Hepatocyte (in vitro differentiated cells): ENCODE measurements around the gene CD69. TPM values are rescaled to one million over a fixed set of nuclear protein-coding genes. Genes with fewer than 3 reads are reported as not detected.
"Not testable (repeated sequence)": the region's sequence is repeated elsewhere in the genome, so short reads cannot be mapped to it uniquely, and the experiment has no call there.

Experiments
- DNase-seq: peaks from one replicate; pipeline ENCODE4 v3.0.0-alpha.2; 2016; ENCODE audit warnings: low spot score
- H2AFZ ChIP-seq: fragments of 200-600 bp; sonication (generic); 2 replicates; pipeline ENCODE4 v1.6.0; 2016; ENCODE audit warnings: antibody characterized with exemption, mild to moderate bottlenecking
- H3K27ac ChIP-seq: fragments of 200-600 bp; sonication (generic); 2 replicates; pipeline ENCODE4 v1.5.1; 2016; ENCODE audit warnings: mild to moderate bottlenecking
- H3K27me3 ChIP-seq: fragments of 200-600 bp; sonication (generic); 2 replicates; pipeline ENCODE4 v1.6.1; 2016
- H3K36me3 ChIP-seq: fragments of 200-600 bp; sonication (generic); replicated peaks from 2 replicates; pipeline ENCODE4 v1.5.1; 2016; ENCODE audit warnings: low read depth; ENCODE audit not compliant: insufficient read depth
- H3K4me1 ChIP-seq: fragments of 200-600 bp; sonication (generic); 2 replicates; pipeline ENCODE4 v1.5.1; 2016; ENCODE audit warnings: mild to moderate bottlenecking, moderate library complexity; ENCODE audit not compliant: insufficient read depth
- H3K4me2 ChIP-seq: fragments of 200-600 bp; sonication (generic); 2 replicates; pipeline ENCODE4 v1.6.0; 2016
- H3K4me3 ChIP-seq: fragments of 200-600 bp; sonication (generic); 2 replicates; pipeline ENCODE4 v1.5.1; 2016; ENCODE audit warnings: mild to moderate bottlenecking
- H3K79me2 ChIP-seq: fragments of 200-600 bp; sonication (generic); 2 replicates; pipeline ENCODE4 v1.6.0; 2017; ENCODE audit warnings: mild to moderate bottlenecking
- H3K9me2 ChIP-seq: fragments of 200-600 bp; sonication (generic); replicated peaks from 2 replicates; pipeline ENCODE4 v1.6.0; 2017; ENCODE audit warnings: mild to moderate bottlenecking; ENCODE audit not compliant: insufficient read depth
- H3K9me3 ChIP-seq: fragments of 200-600 bp; sonication (generic); 2 replicates; pipeline ENCODE4 v1.5.1; 2016; ENCODE audit warnings: low read depth, mild to moderate bottlenecking
- H4K20me1 ChIP-seq: fragments of 200-600 bp; sonication (generic); 2 replicates; pipeline ENCODE4 v1.6.0; 2016; ENCODE audit warnings: mild to moderate bottlenecking; ENCODE audit not compliant: insufficient read depth, poor library complexity, severe bottlenecking
- EZH2 ChIP-seq: fragments of 200-600 bp; sonication (generic); IDR thresholded peaks from 2 replicates; pipeline ENCODE4 v1.6.1; 2016; ENCODE audit warnings: antibody characterized with exemption, mild to moderate bottlenecking, borderline replicate concordance
- EZH2phosphoT487 ChIP-seq: fragments of 200-600 bp; sonication (generic); IDR thresholded peaks from one replicate; pipeline ENCODE4 v1.6.1; 2018; ENCODE audit warnings: antibody characterized with exemption, mild to moderate bottlenecking, low read depth, moderate library complexity; ENCODE audit not compliant: unreplicated experiment, severe bottlenecking
- WGBS: methylation state at CpG from one replicate; pipeline ENCODE4 v1.1.6; 2016; ENCODE audit warnings: low lambda C conversion rate; ENCODE audit errors: missing lambda C conversion rate; 5-methylcytosine and 5-hydroxymethylcytosine counted together
- polyA plus RNA-seq: library from polyadenylated mRNA; unstranded; fragments of >200 nt; fragmentation: Nextera tagmentation; extraction: Ambion mirVana; gene quantifications from 2 replicates; pipeline ENCODE4 v1.2.1, GENCODE V29; 2016
- total RNA-seq: library from RNA; depleted of rRNA; stranded (reverse); fragments of >200 nt; gene quantifications from 2 replicates; pipeline ENCODE4 v1.2.3, GENCODE V29; 2014
- TF ChIP-seq, protein P1 (sequence below): fragments of 200-600 bp; sonication (generic); IDR thresholded peaks from 2 replicates; pipeline ENCODE4 v1.5.1; 2016; ENCODE audit warnings: antibody characterized with exemption, mild to moderate bottlenecking; ENCODE audit not compliant: poor library complexity

CD69 gene
- total and polyA plus RNA-seq, 2 experiments from 2014 or later = 0.07 to 0.57 TPM

DNA sequence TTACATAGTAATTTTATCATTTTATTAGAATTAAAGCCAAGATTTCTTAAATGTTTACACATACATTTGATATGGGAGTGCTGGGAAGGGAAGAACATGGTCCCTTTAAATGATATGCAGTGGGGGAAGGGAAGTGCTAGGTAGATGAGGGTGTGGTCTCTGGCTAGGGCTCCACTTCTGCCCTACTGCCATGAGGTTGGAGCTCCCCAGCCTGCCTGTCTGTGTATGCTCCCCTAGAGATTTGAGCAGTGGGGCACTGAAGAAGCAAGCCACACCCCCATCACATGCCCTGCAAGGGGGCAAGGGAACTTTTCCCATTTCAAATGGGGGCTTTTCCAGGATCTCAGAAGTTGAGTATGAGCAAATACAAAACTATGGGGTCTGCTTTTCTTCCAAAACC is 53.3 kb downstream of the CD69 start:
- H3K4me2 ChIP-seq = no peak overlapping the region
- H3K4me1 ChIP-seq = no peaks in the 10 kb centered on the region
- H3K27ac ChIP-seq = no peak overlapping the region
- TF ChIP-seq, protein P1, sequence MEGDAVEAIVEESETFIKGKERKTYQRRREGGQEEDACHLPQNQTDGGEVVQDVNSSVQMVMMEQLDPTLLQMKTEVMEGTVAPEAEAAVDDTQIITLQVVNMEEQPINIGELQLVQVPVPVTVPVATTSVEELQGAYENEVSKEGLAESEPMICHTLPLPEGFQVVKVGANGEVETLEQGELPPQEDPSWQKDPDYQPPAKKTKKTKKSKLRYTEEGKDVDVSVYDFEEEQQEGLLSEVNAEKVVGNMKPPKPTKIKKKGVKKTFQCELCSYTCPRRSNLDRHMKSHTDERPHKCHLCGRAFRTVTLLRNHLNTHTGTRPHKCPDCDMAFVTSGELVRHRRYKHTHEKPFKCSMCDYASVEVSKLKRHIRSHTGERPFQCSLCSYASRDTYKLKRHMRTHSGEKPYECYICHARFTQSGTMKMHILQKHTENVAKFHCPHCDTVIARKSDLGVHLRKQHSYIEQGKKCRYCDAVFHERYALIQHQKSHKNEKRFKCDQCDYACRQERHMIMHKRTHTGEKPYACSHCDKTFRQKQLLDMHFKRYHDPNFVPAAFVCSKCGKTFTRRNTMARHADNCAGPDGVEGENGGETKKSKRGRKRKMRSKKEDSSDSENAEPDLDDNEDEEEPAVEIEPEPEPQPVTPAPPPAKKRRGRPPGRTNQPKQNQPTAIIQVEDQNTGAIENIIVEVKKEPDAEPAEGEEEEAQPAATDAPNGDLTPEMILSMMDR = no peak
- TF ChIP-seq EZH2phosphoT487 (no peak), EZH2 (no peak)
- H2AFZ ChIP-seq = no peak overlapping the region
- H3K9me2 ChIP-seq = no peaks in the 10 kb centered on the region
- no peaks in the 10 kb centered on the region for H3K27me3 ChIP-seq
- DNase-seq = no peak
- no peaks in the 10 kb centered on the region for H3K9me3 ChIP-seq
- no peaks in the 10 kb centered on the region for H4K20me1 ChIP-seq
- H3K4me3 ChIP-seq = no peak overlapping the region
- no peaks in the 10 kb centered on the region for H3K36me3 ChIP-seq
- no peaks in the 10 kb centered on the region for H3K79me2 ChIP-seq

DNA sequence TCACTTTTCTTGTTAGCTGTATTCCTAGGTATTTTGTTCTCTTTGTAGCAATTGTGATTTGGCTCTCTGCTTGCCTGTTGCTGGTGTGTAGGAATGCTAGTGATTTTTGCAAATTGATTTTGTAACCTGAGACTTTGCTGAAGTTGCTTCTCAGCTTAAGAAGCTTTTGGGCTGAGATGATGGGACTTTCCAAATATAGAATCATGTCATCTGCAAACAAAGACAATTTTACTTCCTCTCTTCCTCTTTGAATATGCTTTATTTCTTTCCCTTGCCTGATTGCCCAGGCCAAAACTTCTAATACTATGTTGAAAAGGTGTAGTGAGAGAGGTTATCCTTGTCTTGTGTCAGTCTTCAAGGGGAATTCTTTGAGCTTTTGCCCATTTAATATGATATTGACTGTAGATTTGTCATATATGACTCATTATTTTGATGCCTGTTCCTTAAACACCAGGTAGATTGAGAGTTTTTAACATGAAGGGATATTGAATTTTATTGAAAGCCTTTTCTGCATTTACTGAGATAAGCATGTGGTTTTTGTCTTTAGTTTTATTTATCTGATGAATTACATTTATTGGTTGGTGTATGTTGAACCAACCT is 54.5 kb downstream of the CD69 start:
- Histone ChIP-seq H3K36me3 (no peaks in the 10 kb centered on the region), H3K27ac (no peak overlapping the region), H3K4me1 (no peaks in the 10 kb centered on the region), H3K9me2 (no peaks in the 10 kb centered on the region), H3K4me3 (no peak overlapping the region), H4K20me1 (no peaks in the 10 kb centered on the region), H3K9me3 (no peaks in the 10 kb centered on the region), H2AFZ (no peak overlapping the region), H3K79me2 (no peaks in the 10 kb centered on the region), H3K27me3 (no peaks in the 10 kb centered on the region), H3K4me2 (no peak overlapping the region)
- DNase-seq = no peak
- TF ChIP-seq EZH2phosphoT487 = no peak
- no peak for TF ChIP-seq EZH2
- TF ChIP-seq, protein P1 = no peak

DNA sequence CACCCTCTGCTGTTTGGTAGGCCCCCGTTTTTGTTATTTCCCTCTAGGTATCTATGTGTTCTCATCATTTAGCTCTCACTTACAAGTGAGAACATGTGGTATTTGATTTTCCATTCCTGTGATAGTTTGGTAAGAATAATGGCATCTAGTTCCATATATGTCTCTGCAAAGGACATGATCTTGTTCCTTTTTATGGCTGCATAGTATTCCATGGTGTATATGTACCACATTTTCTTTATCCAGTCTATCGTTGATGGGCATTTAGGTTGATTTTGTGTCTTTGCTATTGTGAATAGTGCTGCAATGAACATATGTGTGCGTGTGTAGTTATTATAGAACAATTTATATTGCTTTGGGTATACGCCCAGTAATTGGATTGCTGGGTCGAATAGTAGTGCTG is 56.1 kb downstream of the CD69 start:
- H3K4me2 ChIP-seq, H2AFZ ChIP-seq, H3K9me2 ChIP-seq, H3K4me1 ChIP-seq, H3K4me3 ChIP-seq, H3K27ac ChIP-seq, H3K27me3 ChIP-seq, H3K79me2 ChIP-seq, H3K9me3 ChIP-seq, H4K20me1 ChIP-seq, DNase-seq, H3K36me3 ChIP-seq: not testable (repeated sequence)
- WGBS = 91% methylated on average over 5 of the region's 5 CpGs

Other genes starting within 250 kb of the CD69 start
- gene KLRB1, start 153.0 kb downstream of the CD69 start, total RNA-seq = not detected in 2 replicates
- not detected in 2 replicates for gene KLRB1, start 153.0 kb downstream of the CD69 start, polyA plus RNA-seq
- gene CLEC2D, start 91.2 kb downstream of the CD69 start, total RNA-seq = 5.7 and 6.0 TPM in 2 replicates
- gene CLEC2D, start 91.2 kb downstream of the CD69 start, polyA plus RNA-seq = 3.7 and 3.9 TPM in 2 replicates
- not detected in 2 replicates for gene CLECL1, start 27.8 kb downstream of the CD69 start, total RNA-seq
- gene CLECL1, start 27.8 kb downstream of the CD69 start, polyA plus RNA-seq = not detected in 2 replicates
- gene KLRF1, start 66.6 kb upstream of the CD69 start, total RNA-seq = not detected in 2 replicates
- gene KLRF1, start 66.6 kb upstream of the CD69 start, polyA plus RNA-seq = not detected in 2 replicates
- 5.0 and 5.7 TPM in 2 replicates for gene CLEC2B, start 108.5 kb upstream of the CD69 start, total RNA-seq
- gene CLEC2B, start 108.5 kb upstream of the CD69 start, polyA plus RNA-seq = 4.9 and 5.9 TPM in 2 replicates
- not detected in 2 replicates for gene KLRF2, start 120.6 kb upstream of the CD69 start, total RNA-seq
- 0.36 TPM in 1 of 2 replicates, not detected in the other for gene KLRF2, start 120.6 kb upstream of the CD69 start, polyA plus RNA-seq
- 0.28 TPM in 1 of 2 replicates, not detected in the other for gene CLEC2A, start 171.5 kb upstream of the CD69 start, total RNA-seq
- gene CLEC2A, start 171.5 kb upstream of the CD69 start, polyA plus RNA-seq = 2.1 TPM in 1 of 2 replicates, not detected in the other
- gene CLEC12A, start 210.5 kb upstream of the CD69 start, total RNA-seq = 0.08 and 1.2 TPM in 2 replicates
- 0.54 and 0.73 TPM in 2 replicates for gene CLEC12A, start 210.5 kb upstream of the CD69 start, polyA plus RNA-seq
- gene CLEC1B, start 238.2 kb upstream of the CD69 start, total RNA-seq = 0.20 and 0.36 TPM in 2 replicates
- 0.55 and 2.4 TPM in 2 replicates for gene CLEC1B, start 238.2 kb upstream of the CD69 start, polyA plus RNA-seq
- gene CLEC12B, start 249.7 kb upstream of the CD69 start, total RNA-seq = not detected in 2 replicates
- not detected in 2 replicates for gene CLEC12B, start 249.7 kb upstream of the CD69 start, polyA plus RNA-seq